GM23248 (cell line): ENCODE measurements around the gene ACP2.

Experiments used
- EZH2 ChIP-seq: fragments of 200-600 bp; sonication (generic); IDR thresholded peaks from 2 replicates; pipeline ENCODE4 v1.6.1; 2018; ENCODE audit warnings: antibody characterized with exemption, mild to moderate bottlenecking; ENCODE audit not compliant: insufficient read depth, poor library complexity, severe bottlenecking
- EZH2phosphoT487 ChIP-seq: fragments of 200-600 bp; sonication (generic); IDR thresholded peaks from 2 replicates; pipeline ENCODE4 v1.6.1; 2018; ENCODE audit warnings: antibody characterized with exemption, moderate library complexity, mild to moderate bottlenecking, low read depth; ENCODE audit not compliant: insufficient read depth

GRCh38 chr11:47234669-47235100 is 13.9 kb downstream of the ACP2 start:
- TF ChIP-seq EZH2 (no peak), EZH2phosphoT487 (no peak)
